ENCODE measurements around the gene SLC6A18. TPM values are rescaled to one million over a fixed set of nuclear protein-coding genes. Genes with fewer than 3 reads are reported as not detected.

SLC6A18 gene
- total and polyA plus RNA-seq, 2 of the 13 experiments (the other 11 are each of a cell fraction or from before 2014, with no cell fraction given) = not detected

- TF ChIP-seq CSRNP1 (CRISPR knock-in tag; IDR thresholded peaks at IDR 0.05) = no peak
- TF ChIP-seq ZNF512 (CRISPR knock-in tag; IDR thresholded peaks at IDR 0.05) = no peak
- TF ChIP-seq ZNF430 (CRISPR knock-in tag; IDR thresholded peaks at IDR 0.05) = peak; percentile 82
- TF ChIP-seq POLR2A (IDR thresholded peaks at IDR 0.05; ENCODE audit: insufficient read depth in 1 of 2, low read depth in 2 of 2, low read length in 2 of 2) = no peak
- 0 out of 2 replicates have a peak, but pooled peaks have one; percentile 87 for TF ChIP-seq ZFP36L2 (CRISPR knock-in tag; IDR thresholded peaks at IDR 0.05)
- no peak for TF ChIP-seq ZNF224 (CRISPR knock-in tag; IDR thresholded peaks at IDR 0.05)
- TF ChIP-seq KDM4B (CRISPR knock-in tag; IDR thresholded peaks at IDR 0.05) = peak; percentile 86
- peak; percentile 70; the same call in 1 of the 2 replicates for TF ChIP-seq MTA1 (CRISPR knock-in tag; IDR thresholded peaks at IDR 0.05; ENCODE audit: borderline replicate concordance)
- 0 out of 2 replicates have a peak, but pooled peaks have one; percentile 55 for TF ChIP-seq ZNF446 (CRISPR knock-in tag; IDR thresholded peaks at IDR 0.05)
- no peak for TF ChIP-seq KMT2A (CRISPR knock-in tag; IDR thresholded peaks at IDR 0.05)
- peak; percentile 97 for TF ChIP-seq DNMT3B (CRISPR knock-in tag; conservative IDR thresholded peaks at IDR 0.05)
- TF ChIP-seq ZBTB44 (CRISPR knock-in tag; IDR thresholded peaks at IDR 0.05) = peak; percentile 92; the same call in 1 of the 2 replicates
- peak; percentile 69; the same call in 1 of the 2 replicates for TF ChIP-seq ZNF75D (CRISPR knock-in tag; IDR thresholded peaks at IDR 0.05; ENCODE audit: borderline replicate concordance)
- no peak for TF ChIP-seq ARID3A (IDR thresholded peaks at IDR 0.05; ENCODE audit: low read depth, low read length)
- no peak for TF ChIP-seq FOXP1 (IDR thresholded peaks at IDR 0.05)
- no peak for TF ChIP-seq FOXP1 (CRISPR knock-in tag; IDR thresholded peaks at IDR 0.05)
- peak; percentile 67 for TF ChIP-seq PATZ1 (CRISPR knock-in tag; IDR thresholded peaks at IDR 0.05)
- no peak for TF ChIP-seq ZNF337 (CRISPR knock-in tag; IDR thresholded peaks at IDR 0.05; ENCODE audit: borderline replicate concordance, low read depth)
Observed at GRCh38 chr5:1246711-1247431, 21.7 kb downstream of the SLC6A18 start (continued).

Measured in HepG2 (cell line).